GM21528 (cell line): ENCODE results near the gene ZNF280D.

Experiments used
- ATAC-seq: cut with Tn5 transposase; IDR thresholded peaks from one replicate; pipeline ENCODE4 v1.9.1; 2021; ENCODE audit warnings: mild to moderate bottlenecking, moderate library complexity; ENCODE audit not compliant: unreplicated experiment, low FRiP score

ZNF280D gene

GRCh38 chr15:56653107-56653506 lies 80.2 kb downstream of the ZNF280D start:
- no peak for ATAC-seq

DNA sequence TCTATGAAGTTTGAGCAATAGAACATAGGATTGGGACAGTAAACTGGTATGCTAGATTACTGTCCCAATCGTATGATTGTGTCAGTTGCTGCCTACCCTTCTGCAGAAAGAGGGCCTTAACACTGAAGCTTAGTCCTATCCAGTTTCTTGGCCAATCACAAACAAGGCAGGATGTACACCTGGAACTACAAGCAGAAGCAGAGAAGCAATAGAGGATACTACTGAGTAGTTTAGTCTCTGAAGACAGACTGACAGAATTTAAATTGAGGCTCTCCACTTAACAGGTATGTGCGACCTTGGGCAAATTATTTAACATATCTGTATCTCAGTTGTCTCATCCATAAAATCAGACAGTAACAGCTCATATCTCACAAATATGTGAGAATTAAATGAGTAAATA lies 85.0 kb downstream of the ZNF280D start:
- ATAC-seq: no peak

- no peak for ATAC-seq
Measured at GRCh38 chr15:56640549-56640948, 92.8 kb downstream of the ZNF280D start.

DNA sequence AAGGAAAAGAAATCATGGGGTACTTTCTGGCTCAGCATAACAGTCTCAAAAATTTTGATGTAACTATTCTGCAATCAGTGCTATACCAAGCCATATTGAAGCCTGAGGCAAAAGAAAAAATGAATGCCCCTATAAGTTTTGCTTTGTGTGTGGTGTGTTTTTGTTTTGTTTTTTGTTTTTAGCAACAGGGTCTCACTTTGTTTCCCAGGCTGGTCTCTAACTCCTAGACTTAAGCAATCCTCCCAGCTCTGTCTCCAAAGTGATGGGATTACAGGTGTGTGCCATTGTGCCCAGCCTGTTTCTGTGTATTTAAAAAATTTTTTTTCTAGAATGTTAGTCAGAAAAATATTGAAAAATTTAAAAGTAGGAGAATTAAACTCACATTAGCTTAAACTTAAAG lies 93.2 kb downstream of the ZNF280D start:
- ATAC-seq: no peak

DNA sequence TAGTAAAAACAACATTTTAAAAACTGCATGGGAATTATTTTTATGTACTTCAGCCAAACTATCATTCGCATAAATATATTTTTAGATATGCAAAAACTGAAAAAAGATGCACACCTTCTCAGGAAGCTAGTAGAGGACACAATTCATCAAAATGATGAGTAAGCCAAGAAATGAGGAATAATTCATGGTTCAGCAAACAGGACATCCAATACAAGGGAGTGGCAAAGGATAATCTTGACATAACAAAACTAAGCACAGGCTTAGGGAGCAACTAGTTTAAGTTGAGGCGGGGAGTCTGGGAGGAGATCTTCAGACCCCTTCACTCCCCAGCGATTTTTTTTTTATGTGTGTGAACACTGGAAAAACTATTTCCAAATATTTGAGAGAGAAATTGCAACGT lies 93.7 kb downstream of the ZNF280D start:
- no peak for ATAC-seq

- no peak for ATAC-seq
Measured at GRCh38 chr15:56631765-56632164, 101.5 kb downstream of the ZNF280D start.

- no peak for ATAC-seq
Measured at GRCh38 chr15:56628893-56629532, 104.3 kb downstream of the ZNF280D start.

DNA sequence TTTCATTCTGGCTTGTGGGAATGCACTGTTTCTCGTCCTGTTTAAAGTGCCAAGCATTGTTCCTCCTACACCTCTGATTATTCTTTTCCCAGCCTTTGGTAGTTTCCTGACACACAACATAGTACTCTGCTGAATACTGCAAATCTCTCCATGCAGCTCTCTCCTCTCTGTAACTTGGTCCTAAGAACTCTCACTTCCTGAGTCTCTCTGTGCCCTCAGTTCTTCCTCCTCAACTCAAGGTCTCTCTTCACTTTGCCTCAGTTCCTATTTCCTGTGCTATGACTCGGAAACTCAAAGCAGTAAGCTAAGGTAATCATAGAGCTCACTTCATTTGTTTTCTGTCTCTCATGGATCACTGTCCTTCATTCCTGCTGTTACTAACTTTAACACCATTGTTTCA lies 113.4 kb downstream of the ZNF280D start:
- ATAC-seq: no peak

GRCh38 chr15:56617628-56618027 lies 115.7 kb downstream of the ZNF280D start:
- no peak for ATAC-seq

GRCh38 chr15:56616551-56616950 lies 116.8 kb downstream of the ZNF280D start:
- ATAC-seq: no peak

- no peak for ATAC-seq
Measured at GRCh38 chr15:56613811-56614210, 119.5 kb downstream of the ZNF280D start.

GRCh38 chr15:56608993-56609392 lies 124.3 kb downstream of the ZNF280D start:
- ATAC-seq: peak; percentile 52

DNA sequence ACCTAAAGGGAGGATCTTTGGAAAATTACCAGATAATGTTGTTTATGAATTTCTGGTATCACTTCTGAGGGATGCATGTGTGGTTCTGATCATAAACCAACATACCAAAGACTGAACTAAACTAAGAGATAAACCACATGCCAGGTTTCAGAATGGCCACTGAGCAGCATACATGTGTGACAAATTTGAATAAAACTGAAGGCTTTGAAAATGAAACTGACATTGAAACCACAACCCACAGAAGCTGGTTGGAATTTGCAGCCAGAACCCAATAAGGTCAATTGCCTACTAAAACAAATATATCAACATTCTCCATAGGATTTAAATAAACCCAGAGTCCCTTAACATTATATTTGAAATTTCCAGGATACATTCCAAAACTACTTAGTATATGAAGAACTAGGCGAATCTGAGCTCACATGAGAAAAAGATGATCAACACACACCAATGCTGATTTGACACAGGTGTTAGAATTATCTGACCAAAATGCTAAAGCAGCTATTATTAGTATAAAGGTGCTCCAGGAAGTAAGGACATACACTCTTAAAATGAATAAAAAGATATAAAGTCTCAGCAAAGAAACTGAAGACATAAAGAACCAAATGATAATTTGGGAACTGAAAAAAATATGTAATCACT lies 125.0 kb downstream of the ZNF280D start:
- peak; percentile 92 for ATAC-seq

DNA sequence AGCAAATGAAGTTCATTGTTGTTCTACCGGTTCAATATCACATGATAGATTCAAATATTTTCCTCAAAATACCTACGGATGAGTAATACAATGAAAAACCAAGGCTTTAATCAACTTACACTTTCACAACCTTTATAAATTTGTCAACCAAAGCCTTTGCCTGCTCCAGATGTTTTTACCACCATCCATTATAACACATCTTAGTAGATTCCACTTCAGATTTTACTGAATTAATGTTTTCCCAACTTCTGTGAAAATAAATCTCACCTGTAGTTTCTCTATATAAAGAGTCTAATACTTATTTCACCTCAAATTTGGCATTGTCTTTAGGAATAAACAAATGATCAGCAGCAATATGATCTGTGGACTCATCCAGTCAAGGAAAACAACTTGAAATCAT lies 131.1 kb downstream of the ZNF280D start:
- no peak for ATAC-seq

DNA sequence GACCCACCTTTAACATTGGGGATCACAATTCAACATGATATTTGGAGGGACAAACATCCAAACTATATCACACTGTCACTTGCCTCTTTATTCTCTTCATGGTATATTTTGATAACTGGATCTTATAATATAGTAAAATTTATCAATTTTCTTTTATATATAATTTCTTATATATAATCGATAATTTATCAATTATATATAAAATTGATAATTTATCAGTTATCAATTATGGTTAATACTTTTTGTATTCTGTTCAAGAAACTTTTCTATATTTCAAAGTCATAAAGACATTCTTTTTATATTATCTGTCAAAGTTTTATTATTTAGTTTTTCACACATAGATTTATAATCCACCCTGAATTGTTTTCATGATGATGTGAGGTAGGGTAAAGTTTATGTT lies 132.9 kb downstream of the ZNF280D start:
- ATAC-seq: no peak

DNA sequence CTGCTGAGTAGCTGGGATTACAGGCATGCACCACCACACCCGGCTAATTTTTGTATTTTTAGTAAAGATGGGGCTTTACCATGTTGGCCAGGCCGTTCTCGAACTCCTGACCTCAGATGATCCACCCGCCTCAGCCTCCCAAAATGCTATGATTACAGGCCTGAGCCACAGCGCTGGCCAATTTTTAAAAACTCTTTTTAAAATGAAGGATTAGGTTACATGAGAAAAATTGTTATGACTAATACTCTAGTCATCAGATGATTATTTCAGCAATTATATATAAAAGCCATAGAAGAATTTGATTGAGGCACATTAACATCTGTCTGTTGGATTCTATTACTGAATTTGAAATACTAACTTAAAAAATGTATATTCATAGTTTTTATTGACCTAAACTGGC lies 134.3 kb downstream of the ZNF280D start:
- no peak for ATAC-seq

DNA sequence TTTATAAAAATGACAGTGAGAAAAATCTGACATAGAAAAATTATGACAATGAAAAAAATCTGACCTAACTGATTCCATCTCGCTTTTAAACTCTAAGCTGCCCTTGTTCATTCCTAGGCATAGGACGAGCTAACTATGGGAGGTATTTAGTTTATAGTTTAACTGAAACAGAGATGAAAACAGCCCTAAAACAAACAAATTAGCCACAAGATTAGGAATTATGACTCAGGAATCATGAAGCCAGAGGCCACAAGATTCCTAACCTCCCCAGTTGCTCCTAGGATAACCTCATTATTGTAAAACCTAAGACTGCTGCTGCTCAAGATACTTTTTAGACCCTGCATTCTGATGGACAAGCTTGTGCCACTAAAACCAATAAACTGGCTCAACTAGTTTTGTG lies 145.6 kb downstream of the ZNF280D start:
- ATAC-seq: no peak

DNA sequence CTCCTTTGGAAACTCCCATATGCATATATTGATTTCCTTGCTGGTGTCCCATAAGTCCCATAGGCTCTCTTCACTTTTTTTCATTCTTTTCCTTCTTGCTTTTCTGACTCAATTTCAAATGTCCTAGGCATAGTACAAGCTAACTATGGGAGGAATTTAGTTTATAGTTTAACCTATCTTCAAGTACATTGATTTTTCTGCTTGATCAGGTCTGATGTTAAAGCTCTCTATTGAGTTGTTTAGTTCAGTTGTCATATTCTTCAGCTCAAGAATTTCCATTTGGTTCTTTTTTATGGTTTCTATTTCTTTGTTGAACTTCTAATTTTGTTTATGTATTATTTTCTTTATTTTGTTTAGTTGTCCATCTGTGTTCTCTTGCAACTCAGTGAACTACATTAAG lies 147.1 kb downstream of the ZNF280D start:
- no peak for ATAC-seq

GRCh38 chr15:56582785-56583184 lies 150.5 kb downstream of the ZNF280D start:
- ATAC-seq: no peak
